Measurements from ENCODE around the gene NEK1. TPM values are rescaled to one million over a fixed set of nuclear protein-coding genes. Genes with fewer than 3 reads are reported as not detected.

NEK1 gene
- total and polyA plus RNA-seq, 2 donors (not counting 3 experiments of a cell fraction or from before 2014, with no cell fraction given): 2.6 to 10.1 TPM

GRCh38 chr4:169376421-169376820 lies 236.0 kb downstream of the NEK1 start:
- CTCF ChIA-PET: interaction anchor here (0.9 to 1.2 kb wide), 3 partner anchors 10 to 24 kb away, joined by 3 to 4 read pairs (median 3); no protein-coding TSS in a partner anchor
- intact Hi-C loops (cut with micrococcal nuclease) (no loop called here), dilution Hi-C loops (cut with MboI; ENCODE audit: extremely low pct_ligation_motif_present, low sequenced_read_pairs) (no loop called here)
- Histone ChIP-seq H3K9ac (replicated peaks; ENCODE audit: extremely low read depth, insufficient read depth, low read length) (no peak overlapping the region), H4K20me1 (replicated peaks; ENCODE audit: control insufficient read depth, extremely low read depth, insufficient read depth, low read length) (no peaks in the 10 kb centered on the region), H3K9me3 (replicated peaks; ENCODE audit: control insufficient read depth, insufficient read depth, low read length) (no peaks in the 10 kb centered on the region), H2AFZ (ENCODE audit: low read depth, low read length) (no peak overlapping the region), H3K27me3 (ENCODE audit: control insufficient read depth in 2 of 2, insufficient read depth in 2 of 2, low read length in 2 of 2) (no peaks in the 10 kb centered on the region), H3K36me3 (ENCODE audit: control insufficient read depth in 2 of 2, extremely low read depth in 1 of 2, insufficient read depth in 2 of 2, low read length in 2 of 2) (no peaks in the 10 kb centered on the region), H3K4me1 (ENCODE audit: control insufficient read depth, extremely low read depth, insufficient read depth, low read length) (no peaks in the 10 kb centered on the region), H3K27ac (ENCODE audit: insufficient read depth, low read depth, low read length) (no peak overlapping the region), H3K4me2 (ENCODE audit: insufficient read depth, low read length) (no peak overlapping the region), H3K79me2 (ENCODE audit: control insufficient read depth, insufficient read depth, low read length) (no peaks in the 10 kb centered on the region), H3K9me1 (replicated peaks; ENCODE audit: control insufficient read depth, extremely low read depth, insufficient read depth, low read length) (no peaks in the 10 kb centered on the region), H3K4me3 (replicated peaks in 1 of 3; ENCODE audit: insufficient read depth in 1 of 3, low read depth in 1 of 3, low read length in 3 of 3) (no peak overlapping the region)
- FAIRE-seq (no peak), DNase-seq (ENCODE audit: low read depth, low spot score) (no peak)
- TF ChIP-seq POLR2A (IDR thresholded peaks at IDR 0.05; ENCODE audit: low read depth, low read length) (no peak), JUN (IDR thresholded peaks at IDR 0.05; ENCODE audit: borderline replicate concordance, insufficient read depth, insufficient read length, low read depth) (no peak), GATA2 (IDR thresholded peaks at IDR 0.05; ENCODE audit: insufficient read depth, insufficient read length, low read depth, low read length) (no peak), POLR2AphosphoS5 (IDR thresholded peaks at IDR 0.05; ENCODE audit: insufficient read depth, low read depth, low read length) (no peak)
- TF ChIP-seq, protein P1, sequence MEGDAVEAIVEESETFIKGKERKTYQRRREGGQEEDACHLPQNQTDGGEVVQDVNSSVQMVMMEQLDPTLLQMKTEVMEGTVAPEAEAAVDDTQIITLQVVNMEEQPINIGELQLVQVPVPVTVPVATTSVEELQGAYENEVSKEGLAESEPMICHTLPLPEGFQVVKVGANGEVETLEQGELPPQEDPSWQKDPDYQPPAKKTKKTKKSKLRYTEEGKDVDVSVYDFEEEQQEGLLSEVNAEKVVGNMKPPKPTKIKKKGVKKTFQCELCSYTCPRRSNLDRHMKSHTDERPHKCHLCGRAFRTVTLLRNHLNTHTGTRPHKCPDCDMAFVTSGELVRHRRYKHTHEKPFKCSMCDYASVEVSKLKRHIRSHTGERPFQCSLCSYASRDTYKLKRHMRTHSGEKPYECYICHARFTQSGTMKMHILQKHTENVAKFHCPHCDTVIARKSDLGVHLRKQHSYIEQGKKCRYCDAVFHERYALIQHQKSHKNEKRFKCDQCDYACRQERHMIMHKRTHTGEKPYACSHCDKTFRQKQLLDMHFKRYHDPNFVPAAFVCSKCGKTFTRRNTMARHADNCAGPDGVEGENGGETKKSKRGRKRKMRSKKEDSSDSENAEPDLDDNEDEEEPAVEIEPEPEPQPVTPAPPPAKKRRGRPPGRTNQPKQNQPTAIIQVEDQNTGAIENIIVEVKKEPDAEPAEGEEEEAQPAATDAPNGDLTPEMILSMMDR (IDR thresholded peaks at IDR 0.05; ENCODE audit: extremely low read depth in 1 of 2, insufficient read depth in 1 of 2, low read depth in 1 of 2, low read length in 2 of 2): no peak
- POLR2A ChIA-PET: no interaction called here
- BruUV-seq (replicated peaks): no TSS peak

DNA sequence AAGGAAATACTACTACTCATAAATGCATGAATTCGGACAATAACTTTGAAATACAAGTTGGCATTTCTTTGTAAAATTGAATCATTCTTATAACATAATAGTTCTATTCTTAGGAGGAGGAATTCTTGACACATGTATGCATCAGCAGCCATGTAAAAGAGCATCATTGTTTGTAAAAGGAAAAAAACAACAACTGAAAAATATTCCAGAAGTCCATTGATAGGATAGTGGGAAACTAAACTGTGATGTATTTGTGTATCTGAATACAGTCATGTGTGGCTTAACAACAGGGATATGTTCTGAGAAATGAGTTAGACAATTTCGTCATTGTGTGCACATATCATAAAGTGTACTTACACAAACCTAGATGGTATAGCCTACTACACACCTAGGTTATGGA lies 239.6 kb downstream of the NEK1 start:
- H3K9ac ChIP-seq (replicated peaks; ENCODE audit: extremely low read depth, insufficient read depth, low read length): no peak overlapping the region
- H3K9me1 ChIP-seq (replicated peaks; ENCODE audit: control insufficient read depth, extremely low read depth, insufficient read depth, low read length): no peaks in the 10 kb centered on the region
- TF ChIP-seq POLR2AphosphoS5 (IDR thresholded peaks at IDR 0.05; ENCODE audit: insufficient read depth, low read depth, low read length) (no peak), GATA2 (IDR thresholded peaks at IDR 0.05; ENCODE audit: insufficient read depth, insufficient read length, low read depth, low read length) (no peak), MAX (IDR thresholded peaks at IDR 0.05; ENCODE audit: insufficient read depth, insufficient read length) (no peak), MYC (IDR thresholded peaks at IDR 0.05; ENCODE audit: low read depth, low read length) (no peak), EZH2 (IDR thresholded peaks at IDR 0.05; ENCODE audit: borderline replicate concordance, low read depth, low read length, severe bottlenecking) (no peak), FOS (IDR thresholded peaks at IDR 0.05; ENCODE audit: borderline replicate concordance, insufficient read depth, low read length) (no peak)
- DNase-seq (ENCODE audit: low read depth, low spot score): no peak
- dilution Hi-C loops (cut with MboI; ENCODE audit: extremely low pct_ligation_motif_present, low sequenced_read_pairs): no loop called here
- H3K4me1 ChIP-seq (ENCODE audit: control insufficient read depth, extremely low read depth, insufficient read depth, low read length): no peaks in the 10 kb centered on the region
- no peaks in the 10 kb centered on the region for H3K36me3 ChIP-seq (ENCODE audit: control insufficient read depth in 2 of 2, extremely low read depth in 1 of 2, insufficient read depth in 2 of 2, low read length in 2 of 2)
- no peak overlapping the region for H2AFZ ChIP-seq (ENCODE audit: low read depth, low read length)
- H3K27me3 ChIP-seq (ENCODE audit: control insufficient read depth in 2 of 2, insufficient read depth in 2 of 2, low read length in 2 of 2): no peaks in the 10 kb centered on the region
- intact Hi-C loops (cut with micrococcal nuclease): no loop called here
- ChIA-PET CTCF (no interaction called here), POLR2A (no interaction called here)
- FAIRE-seq: peak; percentile 26
- no peak overlapping the region for H3K4me3 ChIP-seq (replicated peaks in 1 of 3; ENCODE audit: insufficient read depth in 1 of 3, low read depth in 1 of 3, low read length in 3 of 3)
- no peaks in the 10 kb centered on the region for H3K79me2 ChIP-seq (ENCODE audit: control insufficient read depth, insufficient read depth, low read length)
- no peak overlapping the region for H3K27ac ChIP-seq (ENCODE audit: insufficient read depth, low read depth, low read length)
- no peak overlapping the region for H3K4me2 ChIP-seq (ENCODE audit: insufficient read depth, low read length)
- BruUV-seq (replicated peaks): no TSS peak
- no peaks in the 10 kb centered on the region for H3K9me3 ChIP-seq (replicated peaks; ENCODE audit: control insufficient read depth, insufficient read depth, low read length)
- H4K20me1 ChIP-seq (replicated peaks; ENCODE audit: control insufficient read depth, extremely low read depth, insufficient read depth, low read length): no peaks in the 10 kb centered on the region

All from endothelial cell of umbilical vein (primary cell).